ENCODE measurements around the gene NTRK3.
"Not testable (repeated sequence)": the region's sequence is repeated elsewhere in the genome, so short reads cannot be mapped to it uniquely, and the experiment has no call there.

NTRK3 gene

GRCh38 chr15:87860743-87861142 is 395.8 kb downstream of the NTRK3 start:
- no peak for DNase-seq

GRCh38 chr15:87858651-87859050 is 397.9 kb downstream of the NTRK3 start:
- no peak for DNase-seq

GRCh38 chr15:87851497-87851896 is 405.0 kb downstream of the NTRK3 start:
- no peak for DNase-seq

GRCh38 chr15:87850916-87851315 is 405.6 kb downstream of the NTRK3 start:
- no peak for DNase-seq

GRCh38 chr15:87849181-87849580 is 407.4 kb downstream of the NTRK3 start:
- no peak for DNase-seq

- no peak for DNase-seq
Observed at GRCh38 chr15:87848012-87848411, 408.5 kb downstream of the NTRK3 start.

GRCh38 chr15:87846746-87847145 is 409.8 kb downstream of the NTRK3 start:
- DNase-seq, result no peak

- DNase-seq, result no peak
Observed at GRCh38 chr15:87843312-87843711, 413.2 kb downstream of the NTRK3 start.

GRCh38 chr15:87841426-87841998 is 415.0 kb downstream of the NTRK3 start:
- DNase-seq, result no peak

GRCh38 chr15:87835830-87836229 is 420.7 kb downstream of the NTRK3 start:
- DNase-seq, result not testable (repeated sequence)

- not testable (repeated sequence) for DNase-seq
Observed at GRCh38 chr15:87833333-87833732, 423.2 kb downstream of the NTRK3 start.

- DNase-seq, result no peak
Observed at GRCh38 chr15:87829332-87830050, 427.0 kb downstream of the NTRK3 start.

GRCh38 chr15:87828608-87829007 is 427.9 kb downstream of the NTRK3 start:
- DNase-seq, result no peak

GRCh38 chr15:87827131-87827530 is 429.4 kb downstream of the NTRK3 start:
- DNase-seq, result no peak

- DNase-seq, result no peak
Observed at GRCh38 chr15:87826119-87826747, 430.3 kb downstream of the NTRK3 start.

- no peak for DNase-seq
Observed at GRCh38 chr15:87818756-87819155, 437.8 kb downstream of the NTRK3 start.

GRCh38 chr15:87817553-87817952 is 439.0 kb downstream of the NTRK3 start:
- no peak for DNase-seq

- no peak for DNase-seq
Observed at GRCh38 chr15:87816811-87817210, 439.7 kb downstream of the NTRK3 start.

GRCh38 chr15:87816016-87816415 is 440.5 kb downstream of the NTRK3 start:
- no peak for DNase-seq

Measured in NCI-H1694 (cell line).